ENCODE measurements around the gene RXRG. TPM values are rescaled to one million over a fixed set of nuclear protein-coding genes. Genes with fewer than 3 reads are reported as not detected.

Gene RXRG
- total RNA-seq (2022; extraction: Qiagen RNA extraction; ENCODE audit: low read depth): 0.07 TPM in 1 of 5 replicates, not detected in the others

DNA sequence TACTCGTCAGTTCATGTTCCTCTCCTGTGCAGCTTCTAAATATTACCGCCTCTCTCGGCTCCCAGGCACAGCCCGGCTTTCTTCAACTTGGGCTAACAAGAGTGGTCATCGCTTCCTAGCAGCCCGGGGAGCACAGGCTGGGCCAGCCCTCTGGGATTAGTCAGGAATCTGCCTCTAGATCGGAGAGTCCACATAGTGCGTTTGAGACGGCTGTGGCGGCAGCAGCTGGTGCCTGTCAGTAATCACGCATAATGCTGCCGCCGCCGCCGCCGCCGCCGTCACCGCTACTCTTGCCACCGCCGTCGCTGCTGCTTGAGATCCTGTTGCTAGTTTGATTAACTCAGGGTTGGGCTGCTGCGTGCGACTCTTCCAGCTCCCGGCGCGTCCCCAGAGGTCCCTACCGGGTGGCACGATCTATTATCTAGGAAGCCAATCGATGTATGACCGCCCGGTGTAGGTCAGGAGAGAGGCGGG lies at the start of gene RXRG:
RXRG (minus strand) TSS at position 230 of the 474 bp plus-strand sequence. CDS start 233 bp downstream, outside the sequence.

DNA sequence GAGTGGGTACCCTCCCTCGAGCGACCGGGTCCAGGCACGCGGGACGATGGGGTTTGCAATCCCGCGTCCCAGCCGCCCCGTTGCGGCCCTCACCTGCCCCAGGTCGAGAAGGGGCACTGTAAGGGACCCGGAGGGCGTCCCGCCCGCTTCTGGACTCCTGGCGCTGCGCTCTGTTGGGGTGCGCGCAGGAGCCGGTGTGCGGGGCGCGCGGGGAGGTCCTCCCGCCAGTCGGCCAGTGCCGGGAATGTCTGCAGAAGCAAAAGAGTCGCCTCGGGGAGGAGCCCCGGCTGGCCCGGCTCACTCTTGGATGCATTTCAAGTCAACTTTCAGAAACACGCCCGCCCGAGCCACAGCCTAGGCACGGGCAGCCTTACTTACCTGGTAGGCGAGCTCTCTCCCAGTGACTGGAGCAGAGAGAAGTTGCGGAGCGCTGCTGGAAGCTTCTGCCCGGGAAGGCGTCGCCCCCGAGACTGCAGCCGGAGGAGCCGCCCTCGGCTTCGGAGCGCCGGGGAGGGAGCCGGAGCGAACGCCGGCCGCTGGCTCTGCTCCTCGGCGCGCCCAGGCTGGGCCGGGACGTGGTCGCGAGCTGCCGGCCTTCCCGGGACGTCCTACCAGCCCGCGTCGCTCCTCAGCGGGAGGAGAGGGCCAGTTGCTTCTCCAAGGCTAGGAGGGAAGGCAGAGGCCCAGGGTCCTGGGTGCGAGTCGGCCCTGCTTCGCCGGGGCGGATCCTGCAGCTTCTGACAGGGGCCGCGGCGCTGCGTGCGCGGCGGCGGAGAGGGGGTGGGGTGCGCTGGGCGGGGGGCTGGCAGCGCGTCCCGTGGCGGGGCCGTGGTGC lies 88.7 kb downstream of the RXRG start, which contains the start of gene LMX1A:
LMX1A (minus strand) TSS at position 739 of the 835 bp plus-strand sequence. CDS start 1,156 bp downstream, outside the sequence.

Other genes starting within 250 kb of the RXRG start
- gene LMX1A, start 88.4 kb downstream of the RXRG start, total RNA-seq (2022; extraction: Qiagen RNA extraction; ENCODE audit: low read depth): not detected in 5 replicates
- not detected in 5 replicates for gene LRRC52, start 98.9 kb upstream of the RXRG start, total RNA-seq (2022; extraction: Qiagen RNA extraction; ENCODE audit: low read depth)
- gene MGST3, start 186.1 kb upstream of the RXRG start, total RNA-seq (2022; extraction: Qiagen RNA extraction; ENCODE audit: low read depth): 210 to 259 TPM (median 217 TPM) in 5 replicates